Measurements from ENCODE around the gene NFATC1.

- TF ChIP-seq YY1 (IDR thresholded peaks at IDR 0.05; ENCODE audit: insufficient read depth, insufficient read length) (no peak), SUZ12 (IDR thresholded peaks at IDR 0.05; ENCODE audit: extremely low read depth, insufficient read depth, insufficient read length) (no peak), ZNF274 (IDR thresholded peaks at IDR 0.05; ENCODE audit: low read depth, low read length) (no peak)
Observed at GRCh38 chr18:79497638-79498081, 101.9 kb downstream of the NFATC1 start.

All from NT2/D1 (cell line).